ENCODE results near the gene UPF2.

GRCh38 chr10:11962176-11962575 is 80.4 kb downstream of the UPF2 start:
- TF ChIP-seq CTCF (IDR thresholded peaks at IDR 0.05; ENCODE audit: low read depth, low read length) (no peak), EZH2phosphoT487 (IDR thresholded peaks at IDR 0.05; ENCODE audit: low read depth) (no peak)

Data from OCI-LY3 (cell line).